Measurements from ENCODE around the gene NOXRED1. TPM values are rescaled to one million over a fixed set of nuclear protein-coding genes. Genes with fewer than 3 reads are reported as not detected.

Gene NOXRED1
- polyA plus RNA-seq, 1 donor, result 4.0 TPM

GRCh38 chr14:77407158-77407557 lies 16.2 kb downstream of the NOXRED1 start:
- no peak for DNase-seq

GRCh38 chr14:77406718-77407117 lies 16.6 kb downstream of the NOXRED1 start:
- DNase-seq, result no peak

- DNase-seq, result no peak
Observed at GRCh38 chr14:77406086-77406485, 17.2 kb downstream of the NOXRED1 start.

GRCh38 chr14:77403768-77404167 lies 19.6 kb downstream of the NOXRED1 start:
- no peak for DNase-seq

GRCh38 chr14:77400216-77400615 lies 23.1 kb downstream of the NOXRED1 start:
- no peak for DNase-seq

GRCh38 chr14:77390188-77390587 lies 33.1 kb downstream of the NOXRED1 start:
- no peak for DNase-seq

- DNase-seq, result no peak
Observed at GRCh38 chr14:77378701-77379100, 44.6 kb downstream of the NOXRED1 start.

GRCh38 chr14:77377502-77377844 lies 45.9 kb downstream of the NOXRED1 start:
- DNase-seq, result no peak

- DNase-seq, result peak; percentile 84
Observed at GRCh38 chr14:77376771-77377501, 46.4 kb downstream of the NOXRED1 start, which contains the start of the genes SAMD15 and TMED8. TSS of gene SAMD15 (plus strand) at chr14:77377379. CDS start at chr14:77377419, 40 bp downstream. TSS of gene TMED8 (minus strand) at chr14:77377094. CDS start at chr14:77377053, 41 bp downstream.

- DNase-seq, result peak; percentile 14
Observed at GRCh38 chr14:77375973-77376770, 47.2 kb downstream of the NOXRED1 start.

- no peak for DNase-seq
Observed at GRCh38 chr14:77375164-77375950, 48.0 kb downstream of the NOXRED1 start.

- DNase-seq, result peak; percentile 29
Observed at GRCh38 chr14:77372304-77372841, 51.0 kb downstream of the NOXRED1 start.

- DNase-seq, result no peak
Observed at GRCh38 chr14:77369285-77369684, 54.0 kb downstream of the NOXRED1 start.

- DNase-seq, result no peak
Observed at GRCh38 chr14:77364146-77364545, 59.2 kb downstream of the NOXRED1 start.

- no peak for DNase-seq
Observed at GRCh38 chr14:77359626-77360025, 63.7 kb downstream of the NOXRED1 start.

- DNase-seq, result no peak
Observed at GRCh38 chr14:77356899-77357298, 66.4 kb downstream of the NOXRED1 start.

GRCh38 chr14:77355811-77356210 lies 67.5 kb downstream of the NOXRED1 start:
- no peak for DNase-seq

- no peak for DNase-seq
Observed at GRCh38 chr14:77353469-77354141, 69.7 kb downstream of the NOXRED1 start.

- peak; percentile 15 for DNase-seq
Observed at GRCh38 chr14:77347751-77348150, 75.6 kb downstream of the NOXRED1 start.

GRCh38 chr14:77346495-77346894 lies 76.8 kb downstream of the NOXRED1 start:
- no peak for DNase-seq

- no peak for DNase-seq
Observed at GRCh38 chr14:77344377-77344996, 78.8 kb downstream of the NOXRED1 start.
